SW480 (cell line): ENCODE data around the gene CCDC169.
"Not testable (repeated sequence)": the region's sequence is repeated elsewhere in the genome, so short reads cannot be mapped to it uniquely, and the experiment has no call there.

Experiments used
- DNase-seq: peaks from one replicate; pipeline ENCODE4 v3.0.0-alpha.2; 2016; ENCODE audit warnings: low spot score

Gene CCDC169

GRCh38 chr13:36313047-36313969, 15.7 kb upstream of the CCDC169 start:
- no peak for DNase-seq

GRCh38 chr13:36310417-36311108, 12.9 kb upstream of the CCDC169 start:
- no peak for DNase-seq

GRCh38 chr13:36302289-36302688, 4.7 kb upstream of the CCDC169 start:
- DNase-seq = no peak

- not testable (repeated sequence) for DNase-seq
These were observed 1.9 kb upstream of the CCDC169 start for GRCh38 chr13:36299469-36299868.

GRCh38 chr13:36298535-36299068, 988 bp upstream of the CCDC169 start:
- DNase-seq = no peak

GRCh38 chr13:36294096-36294495, 3.5 kb downstream of the CCDC169 start:
- DNase-seq = no peak

- no peak for DNase-seq
These were observed 4.1 kb downstream of the CCDC169 start for GRCh38 chr13:36293497-36293896.

- no peak for DNase-seq
These were observed 8.7 kb downstream of the CCDC169 start for GRCh38 chr13:36288794-36289391.

- DNase-seq = no peak
These were observed 11.6 kb downstream of the CCDC169 start for GRCh38 chr13:36286006-36286405.

GRCh38 chr13:36282821-36283432, 14.7 kb downstream of the CCDC169 start:
- peak; percentile 53 for DNase-seq

- DNase-seq = peak; percentile 72
These were observed 22.2 kb downstream of the CCDC169 start for GRCh38 chr13:36275190-36276002.

- no peak for DNase-seq
These were observed 24.2 kb downstream of the CCDC169 start for GRCh38 chr13:36273431-36273830.

GRCh38 chr13:36261976-36262375, 35.6 kb downstream of the CCDC169 start:
- DNase-seq = no peak

- no peak for DNase-seq
These were observed 36.6 kb downstream of the CCDC169 start for GRCh38 chr13:36261011-36261410.

- no peak for DNase-seq
These were observed 38.1 kb downstream of the CCDC169 start for GRCh38 chr13:36259361-36260137.

GRCh38 chr13:36258831-36259230, 38.8 kb downstream of the CCDC169 start:
- DNase-seq = no peak

GRCh38 chr13:36251526-36251925, 46.1 kb downstream of the CCDC169 start:
- no peak for DNase-seq

- DNase-seq = no peak
These were observed 46.6 kb downstream of the CCDC169 start for GRCh38 chr13:36251017-36251416.

- DNase-seq = no peak
These were observed 48.9 kb downstream of the CCDC169 start for GRCh38 chr13:36248700-36249099.

- no peak for DNase-seq
These were observed 52.6 kb downstream of the CCDC169 start for GRCh38 chr13:36244990-36245389.
